GM10266 (cell line): ENCODE measurements around the gene PFDN1.

ENCODE experiments used
- DNase-seq: peaks from one replicate; pipeline ENCODE4 v3.0.0; 2012; ENCODE audit errors: extremely low spot score
- TF ChIP-seq, protein P1 (sequence below): IDR thresholded peaks from 2 replicates; pipeline ENCODE4 v1.5.1; 2012; ENCODE audit warnings: mild to moderate bottlenecking, low read depth; ENCODE audit not compliant: control insufficient read depth, insufficient read depth; ENCODE audit errors: missing control alignments

The PFDN1 gene

GRCh38 chr5:140245341-140245740 lies 57.6 kb downstream of the PFDN1 start:
- no peak for DNase-seq
- TF ChIP-seq, protein P1, sequence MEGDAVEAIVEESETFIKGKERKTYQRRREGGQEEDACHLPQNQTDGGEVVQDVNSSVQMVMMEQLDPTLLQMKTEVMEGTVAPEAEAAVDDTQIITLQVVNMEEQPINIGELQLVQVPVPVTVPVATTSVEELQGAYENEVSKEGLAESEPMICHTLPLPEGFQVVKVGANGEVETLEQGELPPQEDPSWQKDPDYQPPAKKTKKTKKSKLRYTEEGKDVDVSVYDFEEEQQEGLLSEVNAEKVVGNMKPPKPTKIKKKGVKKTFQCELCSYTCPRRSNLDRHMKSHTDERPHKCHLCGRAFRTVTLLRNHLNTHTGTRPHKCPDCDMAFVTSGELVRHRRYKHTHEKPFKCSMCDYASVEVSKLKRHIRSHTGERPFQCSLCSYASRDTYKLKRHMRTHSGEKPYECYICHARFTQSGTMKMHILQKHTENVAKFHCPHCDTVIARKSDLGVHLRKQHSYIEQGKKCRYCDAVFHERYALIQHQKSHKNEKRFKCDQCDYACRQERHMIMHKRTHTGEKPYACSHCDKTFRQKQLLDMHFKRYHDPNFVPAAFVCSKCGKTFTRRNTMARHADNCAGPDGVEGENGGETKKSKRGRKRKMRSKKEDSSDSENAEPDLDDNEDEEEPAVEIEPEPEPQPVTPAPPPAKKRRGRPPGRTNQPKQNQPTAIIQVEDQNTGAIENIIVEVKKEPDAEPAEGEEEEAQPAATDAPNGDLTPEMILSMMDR = no peak

DNA sequence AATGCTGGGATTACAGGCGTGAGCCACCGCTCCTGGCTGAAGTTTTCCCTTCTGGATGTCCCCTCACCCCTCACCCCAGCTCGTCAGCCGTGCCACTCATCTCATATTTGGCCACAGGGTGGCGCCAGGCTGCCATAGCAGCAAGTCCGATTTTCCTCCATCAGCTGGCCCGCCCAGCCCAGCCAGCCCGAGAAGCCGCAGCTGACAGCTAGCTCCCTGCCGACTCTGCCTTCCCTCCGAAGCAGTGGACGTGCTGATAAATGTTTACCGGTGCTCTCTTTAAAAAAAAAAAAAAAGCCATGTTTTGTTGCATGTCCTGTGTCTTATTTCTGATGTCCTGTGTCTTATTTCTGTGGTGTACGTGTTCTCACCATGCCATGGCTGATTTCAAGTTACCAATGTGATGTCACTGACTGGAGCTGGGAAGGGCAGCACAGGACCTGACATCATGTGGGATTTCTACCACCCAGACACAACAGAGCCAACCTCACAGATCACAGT lies 58.3 kb downstream of the PFDN1 start:
- TF ChIP-seq, protein P1 = peak; percentile 83
- peak; percentile 73 for DNase-seq

DNA sequence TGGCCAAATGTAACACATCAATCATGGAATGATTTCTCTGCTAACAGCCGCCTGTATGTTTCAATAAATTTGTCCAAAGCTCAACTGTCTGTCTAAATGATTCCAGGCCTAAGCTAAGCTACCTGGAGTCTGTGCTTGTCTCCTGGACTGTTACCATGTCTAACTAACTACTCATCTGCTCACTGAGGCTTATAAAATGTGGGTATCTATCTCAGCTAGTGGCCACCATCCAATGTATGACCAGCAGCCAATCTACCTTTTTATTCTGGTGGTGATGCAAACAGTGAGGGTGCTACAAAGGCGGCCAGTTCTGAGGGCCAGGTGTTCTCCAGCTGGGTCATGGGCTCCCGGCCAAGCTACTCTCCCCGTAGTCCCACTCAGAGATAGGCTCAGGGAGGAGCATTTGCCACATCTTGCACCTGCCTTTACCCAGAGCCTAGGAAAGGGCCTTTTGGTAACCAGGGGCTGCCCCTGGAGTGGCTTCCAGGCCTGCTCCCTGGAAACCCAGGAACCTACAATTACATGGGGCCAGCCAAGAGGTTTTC lies 59.1 kb downstream of the PFDN1 start:
- no peak for DNase-seq
- TF ChIP-seq, protein P1 = no peak

DNA sequence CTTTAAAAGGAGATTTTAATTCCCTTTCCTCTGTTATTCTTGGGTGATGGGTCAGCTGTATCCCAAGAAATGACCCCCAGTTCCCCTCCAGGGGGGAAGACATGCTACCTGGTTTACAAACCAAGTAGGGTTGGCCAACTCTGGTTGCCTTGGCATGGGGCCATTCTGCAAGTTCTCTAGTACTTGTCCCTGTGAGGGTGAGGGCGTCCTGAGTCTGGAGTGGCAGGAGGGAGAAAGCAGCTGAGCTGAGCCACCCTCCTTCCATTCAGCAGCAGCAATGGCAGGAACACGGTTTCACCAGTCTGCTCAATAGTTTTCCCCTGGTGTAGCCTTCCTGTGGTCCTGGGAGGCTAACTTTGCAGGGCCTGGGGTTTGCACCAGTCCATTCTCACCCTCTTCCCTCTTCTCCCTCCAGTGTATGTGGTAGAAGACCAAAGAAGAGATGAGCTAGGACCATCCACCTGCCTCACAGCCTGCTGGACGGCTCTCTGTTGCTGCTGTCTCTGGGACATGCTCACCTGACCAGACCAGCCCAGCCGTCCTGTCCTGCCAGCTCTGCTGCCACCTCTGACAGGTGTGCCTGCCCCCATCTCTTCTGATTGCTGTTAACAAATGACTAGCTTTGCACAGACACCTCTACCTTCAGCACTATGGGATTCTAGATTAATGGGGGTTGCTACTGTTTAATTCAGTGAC lies 59.9 kb downstream of the PFDN1 start:
- no peak for DNase-seq
- TF ChIP-seq, protein P1 = no peak

- TF ChIP-seq, protein P1 = no peak
- no peak for DNase-seq
These were observed 60.8 kb downstream of the PFDN1 start for GRCh38 chr5:140242099-140242498.

GRCh38 chr5:140240987-140241706 lies 61.8 kb downstream of the PFDN1 start:
- DNase-seq = no peak
- TF ChIP-seq, protein P1 = no peak
